Nephron progenitor cell (in vitro differentiated cells): ENCODE measurements around the gene TBC1D10A.

Source experiments
- DNase-seq: peaks from one replicate; pipeline ENCODE4 v3.0.0; 2021
- H3K27ac Mint-ChIP-seq: 2 replicates; pipeline ENCODE4 v1.8.0; 2021; ENCODE audit warnings: mild to moderate bottlenecking, moderate library complexity, mixed read lengths
- H3K27me3 Mint-ChIP-seq: 2 replicates; pipeline ENCODE4 v1.8.0; 2021; ENCODE audit warnings: mild to moderate bottlenecking, low read depth, mixed read lengths; ENCODE audit not compliant: poor library complexity
- H3K36me3 Mint-ChIP-seq: 2 replicates; pipeline ENCODE4 v1.8.0; 2021; ENCODE audit warnings: low read depth, mixed read lengths
- H3K4me1 Mint-ChIP-seq: 2 replicates; pipeline ENCODE4 v1.8.0; 2021; ENCODE audit warnings: mixed read lengths
- H3K4me3 Mint-ChIP-seq: 2 replicates; pipeline ENCODE4 v1.8.0; 2021; ENCODE audit warnings: mild to moderate bottlenecking, moderate library complexity, mixed read lengths
- H3K9me3 Mint-ChIP-seq: 2 replicates; pipeline ENCODE4 v1.8.0; 2021; ENCODE audit warnings: mild to moderate bottlenecking, moderate library complexity, mixed read lengths
- CTCF ChIP-seq: fragments of 200-600 bp; sonication (generic); IDR thresholded peaks from 2 replicates; pipeline ENCODE4 v1.5.0; 2021; ENCODE audit warnings: antibody characterized with exemption

The TBC1D10A gene

GRCh38 chr22:30282616-30283046 lies 44.1 kb downstream of the TBC1D10A start:
- no peak for TF ChIP-seq CTCF
- Mint-ChIP-seq H3K36me3 (no peaks in the 10 kb centered on the region), H3K27me3 (no peaks in the 10 kb centered on the region), H3K4me1 (peaks cover 13% of the 10 kb centered on the region), H3K4me3 (no peak overlapping the region), H3K9me3 (no peaks in the 10 kb centered on the region), H3K27ac (no peak overlapping the region)
- DNase-seq, result no peak

GRCh38 chr22:30280505-30280904 lies 46.2 kb downstream of the TBC1D10A start:
- H3K36me3 Mint-ChIP-seq, result no peaks in the 10 kb centered on the region
- H3K27ac Mint-ChIP-seq, result no peak overlapping the region
- peaks cover 3% of the 10 kb centered on the region for H3K27me3 Mint-ChIP-seq
- DNase-seq, result no peak
- TF ChIP-seq CTCF, result no peak
- H3K9me3 Mint-ChIP-seq, result no peaks in the 10 kb centered on the region
- peaks cover 19% of the 10 kb centered on the region for H3K4me1 Mint-ChIP-seq
- H3K4me3 Mint-ChIP-seq, result no peak overlapping the region

- DNase-seq, result no peak
- Mint-ChIP-seq H3K36me3 (no peaks in the 10 kb centered on the region), H3K4me3 (no peak overlapping the region), H3K27me3 (peaks cover 3% of the 10 kb centered on the region), H3K9me3 (no peaks in the 10 kb centered on the region), H3K4me1 (peaks cover 19% of the 10 kb centered on the region), H3K27ac (no peak overlapping the region)
- no peak for TF ChIP-seq CTCF
These were observed 46.8 kb downstream of the TBC1D10A start for GRCh38 chr22:30279932-30280331.

GRCh38 chr22:30279046-30279788 lies 47.5 kb downstream of the TBC1D10A start:
- no peak for TF ChIP-seq CTCF
- no peak for DNase-seq
- no peak overlapping the region for H3K27ac Mint-ChIP-seq
- H3K27me3 Mint-ChIP-seq, result peaks cover 6% of the 10 kb centered on the region
- peaks cover 16% of the 10 kb centered on the region for H3K4me1 Mint-ChIP-seq
- no peaks in the 10 kb centered on the region for H3K36me3 Mint-ChIP-seq
- no peak overlapping the region for H3K4me3 Mint-ChIP-seq
- H3K9me3 Mint-ChIP-seq, result no peaks in the 10 kb centered on the region

DNA sequence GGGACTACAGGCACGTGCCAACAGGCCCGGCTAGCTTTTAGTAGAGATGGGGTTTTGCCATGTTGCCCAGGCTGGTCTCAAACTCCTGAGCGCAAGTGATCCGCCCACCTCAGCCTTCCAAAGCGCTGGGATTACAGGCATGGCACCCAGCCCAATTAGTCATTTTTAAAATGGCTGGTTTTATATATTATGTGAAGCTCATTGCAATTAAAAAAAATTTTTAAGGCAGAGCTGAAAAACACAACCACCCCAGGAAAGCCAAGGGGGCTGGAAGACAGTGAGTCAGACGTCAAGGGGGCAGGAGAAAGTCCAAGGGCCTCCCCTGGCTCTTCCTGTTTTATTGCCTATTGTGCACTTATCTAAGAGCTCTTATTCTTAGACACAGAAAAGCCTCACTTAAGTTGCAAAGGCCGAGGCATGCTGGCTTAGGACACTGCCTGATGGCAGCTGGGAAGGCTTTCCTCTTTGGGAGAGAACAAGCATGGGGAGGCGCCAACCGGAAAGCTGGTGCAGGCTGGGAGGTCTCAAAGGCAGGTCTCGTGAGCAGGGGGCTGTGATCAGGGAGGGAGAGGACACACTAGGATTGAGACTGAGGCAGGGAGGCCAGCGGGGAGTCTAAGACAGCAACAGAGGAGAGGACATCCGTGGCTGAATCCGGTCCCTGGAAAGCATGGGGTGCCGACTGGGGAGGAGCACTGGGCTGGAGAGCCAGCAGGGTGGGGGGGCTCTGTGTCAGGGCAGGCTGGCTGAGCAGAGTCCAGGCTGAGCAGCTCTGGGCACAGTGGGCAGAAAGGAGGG lies 49.0 kb downstream of the TBC1D10A start:
- peaks cover 16% of the 10 kb centered on the region for H3K27me3 Mint-ChIP-seq
- H3K36me3 Mint-ChIP-seq, result no peaks in the 10 kb centered on the region
- no peak for DNase-seq
- H3K4me1 Mint-ChIP-seq, result peaks cover 13% of the 10 kb centered on the region
- H3K9me3 Mint-ChIP-seq, result no peaks in the 10 kb centered on the region
- no peak for TF ChIP-seq CTCF
- no peak overlapping the region for H3K4me3 Mint-ChIP-seq
- H3K27ac Mint-ChIP-seq, result no peak overlapping the region
